GM21528 (cell line): ENCODE data around the gene LPAR2.
A peak's percentile ranks its signal among the peaks of the same experiment; 100 is the strongest.

Experiments
- ATAC-seq: cut with Tn5 transposase; IDR thresholded peaks from one replicate; pipeline ENCODE4 v1.9.1; 2021; ENCODE audit warnings: mild to moderate bottlenecking, moderate library complexity; ENCODE audit not compliant: unreplicated experiment, low FRiP score

LPAR2 gene

DNA sequence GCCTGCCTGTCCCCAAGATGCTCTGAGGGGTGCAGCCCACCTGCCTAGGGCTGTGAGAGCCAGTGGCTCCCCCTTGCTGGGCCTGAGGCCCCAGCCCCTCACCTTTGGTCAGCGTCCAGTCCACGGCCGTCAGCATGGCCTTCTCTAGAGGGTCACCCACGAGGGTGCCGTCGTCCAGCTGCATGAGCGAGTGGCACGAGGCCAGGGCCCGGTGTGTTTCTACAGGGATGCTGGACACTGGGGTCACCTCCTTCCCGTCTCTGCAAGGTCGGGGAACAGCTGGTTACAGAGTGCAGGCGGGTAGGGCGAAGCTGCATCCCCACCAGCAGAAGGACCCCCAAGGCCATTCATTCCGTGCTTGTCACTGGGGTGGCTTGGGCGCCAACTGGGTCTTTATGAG, 26.4 kb upstream of the LPAR2 start:
- ATAC-seq, result no peak

DNA sequence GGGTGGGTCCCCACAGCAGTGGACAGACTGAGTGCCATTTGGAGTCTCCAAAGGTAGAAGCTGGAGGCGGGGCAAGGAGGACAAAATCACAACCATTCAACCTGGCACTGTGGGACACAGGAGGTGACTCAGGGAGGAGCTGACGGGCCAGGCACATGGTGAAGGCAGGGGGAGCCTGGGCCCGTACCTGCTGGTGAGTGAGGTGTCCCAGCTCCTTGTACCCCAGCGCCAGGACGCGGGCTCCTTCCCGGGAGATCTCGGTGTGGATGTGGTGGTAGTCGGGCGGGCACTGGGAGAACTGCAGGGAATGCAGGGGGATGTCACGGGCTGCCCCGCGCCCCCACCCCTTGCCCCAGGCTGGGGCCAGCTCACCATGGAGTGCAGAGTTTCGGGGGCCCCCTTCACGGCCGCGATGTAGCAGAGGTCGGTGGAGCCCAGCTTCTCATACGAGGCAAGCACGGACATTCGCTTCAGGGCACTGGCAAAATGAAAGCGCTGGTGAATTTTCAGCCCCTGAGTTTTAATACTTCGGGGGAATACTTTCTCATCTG, 25.7 kb upstream of the LPAR2 start:
- ATAC-seq, result no peak

GRCh38 chr19:19652482-19653295, 24.7 kb upstream of the LPAR2 start:
- no peak for ATAC-seq

- ATAC-seq, result no peak
Observed at GRCh38 chr19:19651076-19651475, 23.1 kb upstream of the LPAR2 start.

GRCh38 chr19:19650331-19650730, 22.3 kb upstream of the LPAR2 start:
- no peak for ATAC-seq

- ATAC-seq, result no peak
Observed at GRCh38 chr19:19649580-19649995, 21.6 kb upstream of the LPAR2 start.

DNA sequence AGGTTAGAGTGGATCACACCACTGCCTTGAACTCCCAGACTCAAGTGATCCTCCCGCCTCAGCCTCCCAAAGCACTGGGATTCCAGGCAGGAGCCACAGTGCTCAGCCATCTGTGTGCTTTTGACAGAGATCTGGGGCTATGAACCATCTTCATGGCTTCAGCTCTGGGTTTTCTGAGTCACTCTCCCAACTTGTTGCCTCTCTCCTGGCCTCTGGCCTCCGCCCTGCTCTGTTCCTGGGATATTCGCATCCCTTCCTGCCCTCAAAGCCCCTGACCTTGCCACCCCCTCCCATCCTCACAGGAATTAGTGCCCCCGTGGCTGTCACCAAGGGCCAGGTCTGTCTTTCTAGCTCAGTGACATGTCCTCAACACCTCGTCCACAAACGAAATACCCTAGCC, 21.1 kb upstream of the LPAR2 start:
- no peak for ATAC-seq

- ATAC-seq, result no peak
Observed at GRCh38 chr19:19647037-19647835, 19.2 kb upstream of the LPAR2 start.

GRCh38 chr19:19645233-19645870, 17.3 kb upstream of the LPAR2 start:
- no peak for ATAC-seq

- no peak for ATAC-seq
Observed at GRCh38 chr19:19644054-19644388, 16.0 kb upstream of the LPAR2 start.

GRCh38 chr19:19643158-19644053, 15.4 kb upstream of the LPAR2 start, which contains the start of gene GMIP:
GMIP (minus strand) TSS chr19:19643657; CDS start chr19:19643529, 128 bp downstream.
- ATAC-seq, result peak; percentile 71

DNA sequence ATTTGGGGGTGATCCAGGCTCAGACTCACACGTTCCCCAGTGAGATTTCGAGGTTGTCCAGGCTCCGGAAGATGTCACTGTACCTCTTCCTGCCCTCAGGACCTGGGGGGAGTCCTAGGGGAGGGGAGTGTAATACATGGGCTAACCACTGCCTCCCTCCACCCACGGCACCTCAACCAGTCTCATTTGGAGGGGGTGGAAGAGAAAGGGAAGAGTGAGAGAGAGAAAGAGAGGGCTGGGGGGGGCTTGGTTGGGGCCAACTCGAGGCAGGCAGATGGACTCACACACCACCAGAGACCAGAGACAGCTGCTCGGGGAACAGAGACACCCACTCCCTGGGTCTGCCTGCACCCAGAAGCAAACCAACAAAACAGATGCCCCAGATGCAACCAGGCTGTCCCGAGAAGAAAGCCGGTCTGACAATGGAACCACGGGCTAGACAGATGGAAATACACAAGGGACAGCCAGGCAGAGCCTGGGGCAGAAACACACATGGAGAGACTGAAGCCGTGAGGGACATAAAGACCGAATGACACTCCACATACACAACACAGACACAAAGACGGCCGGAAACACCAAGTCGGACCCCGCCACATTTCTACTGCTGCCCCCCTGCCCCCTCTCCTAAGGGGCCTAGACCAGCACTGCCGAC, 14.6 kb upstream of the LPAR2 start:
- ATAC-seq, result no peak

- ATAC-seq, result no peak
Observed at GRCh38 chr19:19637523-19638251, 9.7 kb upstream of the LPAR2 start.

GRCh38 chr19:19637186-19637522, 9.1 kb upstream of the LPAR2 start:
- no peak for ATAC-seq

GRCh38 chr19:19636573-19637185, 8.7 kb upstream of the LPAR2 start:
- no peak for ATAC-seq

DNA sequence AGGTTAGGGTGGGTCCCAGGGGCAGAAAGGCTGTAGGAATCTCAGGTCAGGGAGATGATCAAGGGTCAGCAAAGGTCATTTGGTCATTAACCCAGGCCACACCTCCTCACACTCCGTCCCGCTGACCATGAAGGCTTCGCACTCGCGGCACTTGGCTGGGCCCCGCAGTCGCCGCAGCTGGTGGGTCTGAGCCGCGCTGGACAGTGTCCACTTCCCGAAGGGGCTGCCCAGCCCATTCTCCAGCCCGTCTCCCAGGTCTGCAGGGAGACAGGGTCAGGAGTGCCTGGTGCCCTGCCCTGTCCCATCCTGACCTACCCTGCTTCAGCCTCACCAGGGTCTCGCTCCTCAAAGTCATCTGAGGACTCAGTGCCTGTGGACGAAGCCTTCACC, 7.3 kb upstream of the LPAR2 start:
- no peak for ATAC-seq

DNA sequence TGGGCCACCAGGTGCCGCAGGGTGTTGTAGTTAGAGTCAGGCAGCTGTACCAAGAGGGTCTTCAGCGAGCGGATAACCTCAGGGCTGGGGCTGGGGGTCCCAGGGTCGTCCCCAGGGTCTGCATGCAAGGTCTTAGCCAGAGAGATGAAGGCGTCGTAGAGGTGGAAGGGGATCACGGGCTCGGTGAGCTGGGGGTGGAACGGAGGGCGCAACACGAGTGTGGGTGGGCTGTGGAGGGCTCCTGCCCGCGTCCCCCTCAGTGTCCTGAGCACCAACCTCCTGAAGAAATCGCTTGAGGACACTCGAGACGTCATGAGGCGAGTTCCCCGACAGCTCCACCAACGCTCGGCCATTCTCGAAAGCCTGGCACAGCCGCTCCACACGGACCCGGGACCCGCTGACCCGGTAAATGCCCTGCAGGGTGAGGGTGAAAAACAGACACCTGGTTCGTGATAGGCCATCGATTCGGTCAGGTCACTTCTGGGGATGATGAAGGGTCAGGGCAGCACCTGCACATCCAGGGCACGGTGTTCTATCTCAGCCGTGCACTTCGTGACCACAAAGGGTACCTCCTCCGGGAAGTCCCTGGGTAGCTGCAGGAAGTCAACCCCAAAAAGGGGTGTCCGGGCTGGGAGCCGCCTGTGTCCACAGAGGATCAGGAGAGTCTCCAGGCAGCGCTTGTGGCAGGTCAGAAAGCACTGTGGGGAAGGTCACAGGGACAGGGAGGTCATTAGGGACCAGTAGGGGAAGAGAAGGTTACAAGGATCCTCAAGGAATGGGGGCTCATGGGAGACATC, 6.7 kb upstream of the LPAR2 start:
- ATAC-seq, result no peak
